ENCODE results near the gene CNOT8. TPM values are rescaled to one million over a fixed set of nuclear protein-coding genes. Genes with fewer than 3 reads are reported as not detected.

The CNOT8 gene
- total and polyA plus RNA-seq, 2 of the 4 experiments (the other 2 are of a cell fraction): 41.4 to 49.1 TPM

- POLR2A ChIA-PET (ENCODE audit: unreplicated experiment): no interaction called here
- Histone ChIP-seq H3K36me3 (ENCODE audit: control insufficient read depth, insufficient read depth, low read length) (peaks cover 51% of the 10 kb centered on the region), H4K5ac (ENCODE audit: low read depth, low read length) (no peak overlapping the region), H3K4me3 (ENCODE audit: insufficient read depth, low read depth, low read length) (no peak overlapping the region), H3K27ac (ENCODE audit: insufficient read depth, low read length) (no peak overlapping the region), H2BK20ac (ENCODE audit: low read depth, low read length) (no peak overlapping the region), H3K4me1 (ENCODE audit: control insufficient read depth, insufficient read depth, low read length) (no peaks in the 10 kb centered on the region), H3K9ac (ENCODE audit: low read depth, low read length) (no peak overlapping the region), H2AK9ac (replicated peaks; ENCODE audit: low read depth, low read length, poor library complexity) (no peak overlapping the region), H2BK120ac (ENCODE audit: low read depth, low read length) (no peak overlapping the region), H3K9me3 (ENCODE audit: control insufficient read depth, insufficient read depth, low read length) (no peaks in the 10 kb centered on the region), H3K18ac (ENCODE audit: low read depth, low read length) (no peak overlapping the region), H3K4me2 (ENCODE audit: low read depth, low read length) (no peak overlapping the region), H2BK5ac (ENCODE audit: low read depth, low read length, poor library complexity, severe bottlenecking) (no peak overlapping the region), H3K9me1 (ENCODE audit: insufficient read depth, low read length) (peaks cover 15% of the 10 kb centered on the region; the same call in 1 of the 2 replicates), H4K20me1 (ENCODE audit: insufficient read depth, low read length) (no peaks in the 10 kb centered on the region), H3K27me3 (ENCODE audit: control insufficient read depth, insufficient read depth, low read length) (no peaks in the 10 kb centered on the region), H3K23ac (ENCODE audit: low read depth, low read length) (no peak overlapping the region), H4K91ac (ENCODE audit: insufficient read depth, low read depth, low read length) (no peak overlapping the region), H3K79me1 (ENCODE audit: low read depth in 1 of 2, low read length in 2 of 2) (peaks cover 0 to 18% of the 10 kb centered on the region in 2 experiments; a peak in 3 of 4 replicates), H2BK15ac (ENCODE audit: low read depth, low read length) (no peak overlapping the region), H2AFZ (replicated peaks; ENCODE audit: low read length, poor library complexity) (no peak overlapping the region), H3K14ac (replicated peaks; ENCODE audit: low read depth, low read length) (no peak overlapping the region), H2AK5ac (ENCODE audit: low read depth, low read length) (no peak overlapping the region), H3K4ac (ENCODE audit: low read depth, low read length) (no peak overlapping the region), H4K8ac (ENCODE audit: low read depth in 2 of 2, low read length in 2 of 2) (no peak overlapping the region), H3K56ac (ENCODE audit: extremely low read depth, insufficient read depth, low read length) (no peak overlapping the region)
- no peak for DNase-seq
- in situ Hi-C loops (cut with MboI; ENCODE audit: low sequenced_read_pairs) (loop anchor here (25.0 kb wide), 1 partner anchor 362 kb away; no protein-coding TSS in a partner anchor), intact Hi-C loops (cut with micrococcal nuclease) (no loop called here), dilution Hi-C loops (cut with HindIII; ENCODE audit: low sequenced_read_pairs, unreplicated experiment) (no loop called here)
- BruUV-seq (replicated peaks): no TSS peak
- no peak for ATAC-seq (ENCODE audit: low read depth)
- no peak for TF ChIP-seq RCOR1 (IDR thresholded peaks at IDR 0.05; ENCODE audit: insufficient replicate concordance, low read length)
- TF ChIP-seq SMC3 (IDR thresholded peaks at IDR 0.05; ENCODE audit: low read depth, low read length): no peak
- TF ChIP-seq CEBPB (IDR thresholded peaks at IDR 0.05; ENCODE audit: low read depth, low read length): no peak
- TF ChIP-seq RFX5 (IDR thresholded peaks at IDR 0.05; ENCODE audit: low read depth, low read length): no peak
- no peak for TF ChIP-seq RAD21 (IDR thresholded peaks at IDR 0.05; ENCODE audit: low read length)
- no peak for TF ChIP-seq BHLHE40 (IDR thresholded peaks at IDR 0.05; ENCODE audit: low read depth, low read length)
- no peak for TF ChIP-seq MXI1 (IDR thresholded peaks at IDR 0.05; ENCODE audit: borderline replicate concordance, low read depth, low read length)
- no peak for TF ChIP-seq NFE2L2 (IDR thresholded peaks at IDR 0.05; ENCODE audit: low read depth, low read length)
- TF ChIP-seq, protein P1, sequence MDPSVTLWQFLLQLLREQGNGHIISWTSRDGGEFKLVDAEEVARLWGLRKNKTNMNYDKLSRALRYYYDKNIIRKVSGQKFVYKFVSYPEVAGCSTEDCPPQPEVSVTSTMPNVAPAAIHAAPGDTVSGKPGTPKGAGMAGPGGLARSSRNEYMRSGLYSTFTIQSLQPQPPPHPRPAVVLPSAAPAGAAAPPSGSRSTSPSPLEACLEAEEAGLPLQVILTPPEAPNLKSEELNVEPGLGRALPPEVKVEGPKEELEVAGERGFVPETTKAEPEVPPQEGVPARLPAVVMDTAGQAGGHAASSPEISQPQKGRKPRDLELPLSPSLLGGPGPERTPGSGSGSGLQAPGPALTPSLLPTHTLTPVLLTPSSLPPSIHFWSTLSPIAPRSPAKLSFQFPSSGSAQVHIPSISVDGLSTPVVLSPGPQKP (IDR thresholded peaks at IDR 0.05; ENCODE audit: borderline replicate concordance, low read depth, low read length): no peak
- no peak for TF ChIP-seq MAFK (IDR thresholded peaks at IDR 0.05; ENCODE audit: low read depth, low read length)
- TF ChIP-seq POLR2A (IDR thresholded peaks at IDR 0.05; ENCODE audit: low read depth, low read length): no peak
- no peak for TF ChIP-seq MAZ (IDR thresholded peaks at IDR 0.05; ENCODE audit: borderline replicate concordance, low read depth, low read length)
- TF ChIP-seq FOS (IDR thresholded peaks at IDR 0.05; ENCODE audit: low read depth, low read length): no peak
- TF ChIP-seq USF2 (IDR thresholded peaks at IDR 0.05; ENCODE audit: low read depth, low read length): no peak
- no peak for TF ChIP-seq CTCF (conservative IDR thresholded peaks at IDR 0.05; ENCODE audit: low read depth, low read length)
- no peak for TF ChIP-seq CHD1 (IDR thresholded peaks at IDR 0.05; ENCODE audit: low read depth, low read length)
- CTCF ChIA-PET: no interaction called here
- no CpG with 5 or more reads among the region's 2 CpGs for WGBS, 2 experiments (ENCODE audit: extremely low coverage in 2 of 2, insufficient read length in 1 of 2)
These were observed 34.4 kb upstream of the CNOT8 start for GRCh38 chr5:154824070-154824469.

Measured in IMR-90 (cell line).